Liver (tissue), 3 donors: Measurements from ENCODE around the gene OR5K2.

Source experiments
- RAD21 ChIP-seq, 2 donors: IDR thresholded peaks; 2 replicates each; pipeline ENCODE4 v1.6.1; 2016; ENCODE audit warnings: antibody characterized with exemption in 2 of 2, mild to moderate bottlenecking in 2 of 2
- RXRA ChIP-seq, 2 donors: IDR thresholded peaks; 2 replicates each; pipeline ENCODE4 v1.6.1; 2017 to 2018; ENCODE audit warnings: antibody characterized with exemption in 2 of 2, mild to moderate bottlenecking in 1 of 2
- TF ChIP-seq, protein P1 (sequence below): fragments of 150-350 bp; IDR thresholded peaks from 2 replicates; pipeline ENCODE4 v1.5.1; 2017; ENCODE audit warnings: improper control_type of control experiment, low read depth, low read length; ENCODE audit not compliant: missing input control
- donor health status: healthy.
- donor health status: healthy.

DNA sequence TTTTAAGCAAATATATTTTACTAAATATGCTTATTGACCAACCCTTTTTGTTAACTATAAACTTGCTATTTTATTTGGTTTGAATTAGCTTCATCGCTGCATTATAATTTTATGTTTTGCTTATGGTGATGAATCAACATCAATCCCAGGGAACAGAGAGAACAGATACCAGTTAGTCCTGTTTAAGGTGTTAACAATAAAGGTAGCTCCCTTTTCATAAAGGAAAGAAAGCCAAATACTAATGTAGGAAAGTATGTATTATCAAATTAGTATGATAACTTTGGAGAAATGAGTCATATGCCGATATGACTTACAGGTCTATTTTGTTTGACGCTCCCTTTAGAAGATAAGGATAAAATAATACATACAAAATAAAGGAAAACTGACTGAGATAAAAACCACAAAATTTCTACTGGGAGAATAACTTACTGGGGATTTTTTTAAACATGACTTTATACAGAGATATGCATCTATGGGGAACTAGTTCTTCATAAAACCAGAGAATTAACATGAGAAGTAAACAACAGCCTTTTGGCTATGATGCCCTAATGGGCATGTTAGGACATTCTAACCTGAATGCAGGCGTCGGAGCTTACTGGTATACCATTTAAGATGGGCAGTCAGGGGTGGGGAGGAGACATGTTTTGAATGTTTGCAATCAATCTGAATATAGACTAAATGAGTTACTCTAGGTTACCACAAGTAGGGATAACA lies 4.5 kb downstream of the OR5K2 start:
- TF ChIP-seq, protein P1, sequence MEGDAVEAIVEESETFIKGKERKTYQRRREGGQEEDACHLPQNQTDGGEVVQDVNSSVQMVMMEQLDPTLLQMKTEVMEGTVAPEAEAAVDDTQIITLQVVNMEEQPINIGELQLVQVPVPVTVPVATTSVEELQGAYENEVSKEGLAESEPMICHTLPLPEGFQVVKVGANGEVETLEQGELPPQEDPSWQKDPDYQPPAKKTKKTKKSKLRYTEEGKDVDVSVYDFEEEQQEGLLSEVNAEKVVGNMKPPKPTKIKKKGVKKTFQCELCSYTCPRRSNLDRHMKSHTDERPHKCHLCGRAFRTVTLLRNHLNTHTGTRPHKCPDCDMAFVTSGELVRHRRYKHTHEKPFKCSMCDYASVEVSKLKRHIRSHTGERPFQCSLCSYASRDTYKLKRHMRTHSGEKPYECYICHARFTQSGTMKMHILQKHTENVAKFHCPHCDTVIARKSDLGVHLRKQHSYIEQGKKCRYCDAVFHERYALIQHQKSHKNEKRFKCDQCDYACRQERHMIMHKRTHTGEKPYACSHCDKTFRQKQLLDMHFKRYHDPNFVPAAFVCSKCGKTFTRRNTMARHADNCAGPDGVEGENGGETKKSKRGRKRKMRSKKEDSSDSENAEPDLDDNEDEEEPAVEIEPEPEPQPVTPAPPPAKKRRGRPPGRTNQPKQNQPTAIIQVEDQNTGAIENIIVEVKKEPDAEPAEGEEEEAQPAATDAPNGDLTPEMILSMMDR: no peak
- TF ChIP-seq RXRA (IDR thresholded peaks at IDR 0.05) (no peak), RAD21 (IDR thresholded peaks at IDR 0.05) (no peak)
